ENCODE data around the gene UMOD. TPM values are rescaled to one million over a fixed set of nuclear protein-coding genes. Genes with fewer than 3 reads are reported as not detected.

UMOD gene
- total RNA-seq, 4 donors from 2014 or later: not detected

- TF ChIP-seq CTCF (IDR thresholded peaks at IDR 0.05; ENCODE audit: low read depth): no peak
Observed at GRCh38 chr16:20320592-20320991, 31.9 kb downstream of the UMOD start.

GRCh38 chr16:20320178-20320577 lies 32.3 kb downstream of the UMOD start:
- TF ChIP-seq CTCF (IDR thresholded peaks at IDR 0.05; ENCODE audit: low read depth): no peak

- TF ChIP-seq CTCF (IDR thresholded peaks at IDR 0.05; ENCODE audit: low read depth): no peak
Observed at GRCh38 chr16:20319406-20319805, 33.1 kb downstream of the UMOD start.

GRCh38 chr16:20318437-20318836 lies 34.1 kb downstream of the UMOD start:
- no peak for TF ChIP-seq CTCF (IDR thresholded peaks at IDR 0.05; ENCODE audit: low read depth)

GRCh38 chr16:20318006-20318405 lies 34.5 kb downstream of the UMOD start:
- no peak for TF ChIP-seq CTCF (IDR thresholded peaks at IDR 0.05; ENCODE audit: low read depth)

- TF ChIP-seq CTCF (IDR thresholded peaks at IDR 0.05; ENCODE audit: low read depth): no peak
Observed at GRCh38 chr16:20317117-20317516, 35.4 kb downstream of the UMOD start.

- no peak for TF ChIP-seq CTCF (IDR thresholded peaks at IDR 0.05; ENCODE audit: low read depth)
Observed at GRCh38 chr16:20316715-20317114, 35.8 kb downstream of the UMOD start.
